Ecto neural progenitor cell (in vitro differentiated cells): ENCODE measurements around the gene SMIM9.
"Not testable (repeated sequence)": the region's sequence is repeated elsewhere in the genome, so short reads cannot be mapped to it uniquely, and the experiment has no call there.

ENCODE experiments used
- DNase-seq: peaks from one replicate; pipeline ENCODE4 v3.0.0-alpha.2; 2018; ENCODE audit warnings: low spot score

The SMIM9 gene

GRCh38 chrX:154834562-154834961, at the start of gene SMIM9:
Gene SMIM9, minus strand, starts transcription at chrX:154834662. Its CDS starts 3,806 bp downstream, at chrX:154830856.
- no peak for DNase-seq

DNA sequence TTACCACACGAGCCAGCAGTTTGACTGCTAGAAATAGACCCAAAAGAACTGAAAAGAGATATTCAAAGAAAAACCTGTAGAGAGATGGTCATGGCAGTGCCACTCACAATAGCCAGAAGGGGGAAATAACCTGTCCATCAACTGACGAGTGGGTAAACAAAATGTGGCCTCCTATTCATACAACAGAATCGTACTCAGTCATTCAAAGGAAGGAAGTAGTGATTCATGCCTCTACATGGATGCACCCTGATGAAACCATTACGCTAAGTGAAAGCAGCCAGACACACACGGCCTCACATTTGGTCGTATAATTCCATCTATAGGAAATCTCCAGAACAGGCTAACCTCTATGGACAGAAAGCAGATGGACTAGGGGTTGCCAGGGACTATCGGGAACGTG, 49.6 kb upstream of the SMIM9 start:
- DNase-seq = not testable (repeated sequence)

- no peak for DNase-seq
Observed at GRCh38 chrX:154873329-154873728, 38.9 kb upstream of the SMIM9 start.

- DNase-seq = not testable (repeated sequence)
Observed at GRCh38 chrX:154868522-154868921, 34.1 kb upstream of the SMIM9 start.

GRCh38 chrX:154855256-154855655, 20.8 kb upstream of the SMIM9 start:
- no peak for DNase-seq

DNA sequence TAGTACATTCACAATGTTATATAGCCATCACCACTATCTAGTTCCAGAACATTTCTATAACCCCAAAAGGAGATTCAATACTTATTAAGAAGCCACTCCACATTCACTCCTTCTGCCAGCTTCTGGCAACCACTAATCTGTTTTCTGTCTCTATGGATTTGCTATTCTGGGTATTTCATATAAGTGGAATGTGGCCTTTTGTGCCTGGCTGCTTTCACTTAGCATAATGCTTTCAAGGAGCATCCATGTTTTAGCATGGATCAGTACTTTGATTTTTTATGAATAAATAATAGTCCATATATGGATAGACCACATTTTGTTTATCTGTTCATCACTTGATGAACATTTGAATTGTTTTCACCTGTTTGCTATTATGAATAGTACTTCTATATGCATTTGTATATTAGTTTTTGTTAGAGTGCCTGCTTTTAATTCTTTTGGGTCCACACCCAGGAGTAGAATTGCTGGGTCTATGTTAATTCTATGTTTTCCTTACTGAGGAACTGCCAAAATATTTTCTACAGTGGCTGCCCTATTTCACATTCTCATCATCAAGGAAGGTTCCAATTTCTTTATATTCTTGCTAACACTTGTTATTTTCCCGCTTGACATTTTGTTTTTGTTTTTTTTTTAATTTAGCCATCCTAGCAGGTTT, 16.6 kb upstream of the SMIM9 start:
- no peak for DNase-seq

- DNase-seq = no peak
Observed at GRCh38 chrX:154840856-154841255, 6.4 kb upstream of the SMIM9 start.

DNA sequence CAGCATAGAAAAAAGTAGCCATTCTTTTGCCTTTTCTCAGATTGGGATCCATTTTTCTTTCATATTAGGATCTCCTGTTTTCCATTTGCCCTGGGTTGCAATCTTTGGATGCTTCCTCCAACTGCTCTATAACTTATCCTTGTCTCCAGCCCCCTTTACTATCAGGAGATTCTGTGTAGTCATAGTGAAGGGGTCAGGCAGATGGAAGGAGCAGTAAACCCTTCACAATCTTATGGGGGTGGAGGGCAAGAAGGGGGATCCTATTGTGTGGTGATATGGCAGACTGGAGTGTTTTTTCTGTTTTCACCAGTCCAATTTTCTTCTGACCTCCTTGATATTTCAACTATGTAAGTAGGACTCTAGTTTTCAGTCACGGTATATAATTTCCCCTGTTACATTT, 1.7 kb upstream of the SMIM9 start:
- no peak for DNase-seq

DNA sequence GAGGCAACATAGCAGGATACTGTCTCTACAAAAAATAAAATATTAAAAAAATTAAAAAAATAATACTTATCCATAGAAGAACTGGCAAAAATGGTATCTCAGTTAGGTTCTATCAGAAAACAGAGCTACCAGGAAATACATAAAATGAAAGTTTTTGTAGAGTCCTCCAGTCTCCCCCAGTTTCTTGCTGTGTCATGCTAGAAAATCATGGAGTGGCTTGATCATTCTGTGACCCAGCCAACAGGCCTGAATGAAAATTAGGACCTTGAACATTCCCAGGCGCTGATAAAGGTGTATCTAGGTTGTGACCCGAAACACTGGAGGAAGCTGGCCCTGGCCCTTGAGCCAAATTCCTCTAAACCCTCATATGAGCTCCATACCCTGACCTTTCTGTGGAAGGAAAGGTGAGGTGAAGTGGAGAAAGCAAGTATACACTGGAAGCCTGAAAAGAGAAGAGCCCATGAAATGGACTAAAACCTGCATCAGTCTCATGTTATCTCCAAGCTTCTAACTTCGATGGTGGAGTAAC, 652 bp downstream of the SMIM9 start:
- no peak for DNase-seq

GRCh38 chrX:154829926-154830442, 4.5 kb downstream of the SMIM9 start:
- no peak for DNase-seq

- no peak for DNase-seq
Observed at GRCh38 chrX:154829134-154829533, 5.3 kb downstream of the SMIM9 start.

DNA sequence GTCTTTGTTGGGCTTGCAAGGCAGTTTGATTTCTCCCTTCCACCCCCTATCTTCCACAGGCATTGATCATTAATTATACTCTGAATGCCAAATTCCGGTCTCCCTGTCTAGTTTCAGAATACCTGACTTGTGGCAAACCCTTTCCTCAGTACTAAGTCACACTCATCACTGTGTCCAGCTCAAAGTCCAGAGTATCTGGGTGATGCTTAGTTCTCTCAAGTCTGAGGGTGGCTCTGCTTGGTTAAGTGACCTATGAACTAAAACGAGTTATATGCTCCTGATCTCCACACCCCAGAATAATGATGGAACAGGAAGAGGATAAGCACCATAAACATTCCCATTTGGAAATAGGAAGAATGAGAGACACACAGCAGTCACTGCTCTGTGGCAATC, 6.5 kb downstream of the SMIM9 start:
- DNase-seq = no peak

- no peak for DNase-seq
Observed at GRCh38 chrX:154827194-154828015, 7.1 kb downstream of the SMIM9 start.

- not testable (repeated sequence) for DNase-seq
Observed at GRCh38 chrX:154825586-154825985, 8.9 kb downstream of the SMIM9 start.

- no peak for DNase-seq
Observed at GRCh38 chrX:154824638-154825037, 9.8 kb downstream of the SMIM9 start.

GRCh38 chrX:154822029-154822428, 12.4 kb downstream of the SMIM9 start:
- DNase-seq = no peak

- DNase-seq = no peak
Observed at GRCh38 chrX:154821523-154821922, 12.9 kb downstream of the SMIM9 start.

GRCh38 chrX:154819771-154820341, 14.6 kb downstream of the SMIM9 start:
- DNase-seq = no peak

DNA sequence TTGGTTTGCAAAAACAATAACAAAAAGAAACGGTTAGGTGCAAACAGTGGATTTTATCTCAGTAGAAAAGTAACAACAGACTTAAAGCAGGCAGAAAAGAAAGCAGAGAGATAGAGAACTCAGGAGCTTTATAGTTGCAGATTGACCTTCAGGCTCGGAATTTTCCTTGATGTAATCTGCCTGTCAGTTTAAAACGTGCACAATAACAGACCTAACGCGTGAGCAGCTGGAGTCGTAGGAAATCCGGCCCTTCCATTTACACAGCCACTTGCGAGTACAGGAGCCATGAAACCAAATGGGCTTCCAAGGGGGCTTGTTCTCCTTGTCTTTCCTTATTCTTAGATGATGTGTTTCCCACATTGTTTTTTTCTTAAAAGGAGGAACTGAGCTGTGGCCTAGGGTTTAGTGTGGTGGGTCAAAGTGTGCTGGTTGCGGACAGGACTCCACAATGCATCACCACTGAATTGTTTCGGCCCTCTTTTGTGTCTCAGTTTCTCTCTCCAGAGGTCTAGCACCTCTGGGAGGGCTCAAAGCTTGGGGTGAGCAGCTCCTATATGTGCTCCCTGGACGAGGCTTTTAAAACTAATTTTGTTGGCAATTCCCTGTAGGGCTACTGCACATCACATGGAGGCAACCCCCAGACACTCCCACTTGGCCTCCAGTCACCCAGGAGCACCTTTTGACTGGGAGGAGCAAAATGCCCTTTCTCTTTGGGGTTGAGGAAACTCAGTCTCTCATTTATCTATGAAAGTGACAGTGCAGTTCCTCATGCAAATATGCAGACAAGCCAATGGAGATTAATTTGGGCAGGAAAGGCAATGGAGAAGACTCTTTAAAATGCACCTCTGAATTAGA, 15.3 kb downstream of the SMIM9 start:
- DNase-seq = no peak

DNA sequence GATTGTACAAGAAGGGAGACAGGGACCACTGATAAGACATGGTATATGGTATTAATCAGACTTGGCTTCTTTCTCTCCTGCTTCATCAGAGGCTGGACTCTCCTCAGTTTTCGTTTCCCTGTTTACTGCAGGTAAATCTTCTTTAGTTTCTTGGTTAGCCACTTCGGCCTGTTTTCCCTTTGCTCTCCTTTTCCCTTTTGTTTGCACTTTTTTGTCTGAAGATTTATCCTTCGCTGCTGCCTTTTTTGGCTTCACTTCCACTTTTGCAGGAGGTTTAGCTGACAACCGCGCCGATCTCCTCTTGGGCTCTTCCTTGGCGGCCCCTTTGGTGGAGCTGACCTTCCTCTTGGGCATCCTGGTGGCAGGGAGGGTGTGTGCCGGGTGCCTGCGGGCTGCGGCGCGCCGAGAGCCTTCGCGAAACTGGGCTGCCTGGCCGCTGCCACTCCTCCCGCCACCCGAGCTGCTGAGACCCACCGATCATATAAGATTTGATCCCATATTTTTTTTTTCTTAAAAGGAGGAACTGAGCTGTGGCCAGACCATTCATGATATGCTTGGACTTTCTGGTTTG, 17.3 kb downstream of the SMIM9 start:
- DNase-seq = not testable (repeated sequence)

GRCh38 chrX:154816326-154816898, 18.1 kb downstream of the SMIM9 start:
- not testable (repeated sequence) for DNase-seq
